GM23248 (cell line): Measurements from ENCODE around the gene XYLB.

Experiments
- EZH2 ChIP-seq: fragments of 200-600 bp; sonication (generic); IDR thresholded peaks from 2 replicates; pipeline ENCODE4 v1.6.1; 2018; ENCODE audit warnings: antibody characterized with exemption, mild to moderate bottlenecking; ENCODE audit not compliant: insufficient read depth, poor library complexity, severe bottlenecking
- EZH2phosphoT487 ChIP-seq: fragments of 200-600 bp; sonication (generic); IDR thresholded peaks from 2 replicates; pipeline ENCODE4 v1.6.1; 2018; ENCODE audit warnings: antibody characterized with exemption, moderate library complexity, mild to moderate bottlenecking, low read depth; ENCODE audit not compliant: insufficient read depth

GRCh38 chr3:38446085-38446686, 99.6 kb downstream of the XYLB start:
- no peak for TF ChIP-seq EZH2
- no peak for TF ChIP-seq EZH2phosphoT487
